Measurements from ENCODE around the gene MYPN.

The MYPN gene

GRCh38 chr10:68108653-68109052, 635 bp upstream of the MYPN start:
- Histone ChIP-seq H2AK5ac (ENCODE audit: low read length, severe bottlenecking) (peak overlapping the region; percentile 16), H3K23ac (ENCODE audit: low read length in 2 of 2) (no peak overlapping the region), H4K8ac (ENCODE audit: low read length) (no peak overlapping the region), H3K27ac (ENCODE audit: low read length, poor library complexity, severe bottlenecking) (no peak overlapping the region), H3K4me2 (ENCODE audit: low read length, poor library complexity, severe bottlenecking) (no peak overlapping the region), H3K14ac (ENCODE audit: low read length in 2 of 2) (no peak overlapping the region), H2BK120ac (ENCODE audit: low read depth, low read length) (no peak overlapping the region), H2AFZ (ENCODE audit: low read depth, low read length) (no peak overlapping the region), H3K18ac (ENCODE audit: low read depth in 1 of 2, low read length in 2 of 2) (no peak overlapping the region), H2BK5ac (ENCODE audit: low read depth, low read length, poor library complexity, severe bottlenecking) (no peak overlapping the region), H2BK15ac (ENCODE audit: low read depth, poor library complexity, severe bottlenecking) (no peak overlapping the region), H3K9me3 (ENCODE audit: control insufficient read depth, low read length) (no peaks in the 10 kb centered on the region), H3K9ac (ENCODE audit: low read length) (no peak overlapping the region), H4K91ac (ENCODE audit: low read length) (no peak overlapping the region), H3K36me3 (ENCODE audit: control insufficient read depth in 1 of 2, insufficient read depth in 2 of 2, low read depth in 1 of 2, low read length in 2 of 2) (no peaks in the 10 kb centered on the region), H3K4me3 (ENCODE audit: insufficient read depth in 1 of 2, low read depth in 1 of 2, low read length in 2 of 2) (no peak overlapping the region), H3K4ac (ENCODE audit: low read depth in 1 of 2, low read length in 2 of 2) (no peak overlapping the region), H2BK12ac (ENCODE audit: low read length in 2 of 2) (no peak overlapping the region), H3K4me1 (ENCODE audit: control insufficient read depth, insufficient read depth, low read depth, low read length) (peaks cover 6% of the 10 kb centered on the region), H3K79me1 (replicated peaks; ENCODE audit: low read length, poor library complexity, severe bottlenecking) (no peaks in the 10 kb centered on the region), H3K27me3 (ENCODE audit: control insufficient read depth in 1 of 2, insufficient read depth in 1 of 2, low read length in 2 of 2) (no peaks in the 10 kb centered on the region)
- 96% methylated on average over 11 of the region's 11 CpGs for WGBS
- DNase-seq = no peak

DNA sequence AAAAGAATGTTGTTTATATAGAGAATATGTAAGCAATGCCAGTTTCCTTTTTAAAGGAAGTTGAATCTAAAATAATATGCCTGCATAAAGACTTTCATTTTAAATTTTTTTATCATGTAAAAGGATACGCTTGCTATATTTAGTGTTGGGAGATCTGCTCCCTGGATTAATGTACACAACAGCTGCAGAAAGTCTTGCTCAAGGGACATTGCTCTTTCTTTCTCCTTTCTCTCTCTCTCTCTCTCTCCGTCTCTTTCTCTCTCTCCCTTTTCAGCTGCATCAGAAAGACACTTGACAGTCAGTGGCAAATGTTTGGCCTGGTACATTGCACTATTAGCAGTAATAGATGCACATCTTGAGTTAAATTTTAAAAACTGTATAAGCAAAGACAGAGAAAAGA, 739 bp downstream of the MYPN start:
- Histone ChIP-seq H4K8ac (ENCODE audit: low read length) (no peak overlapping the region), H4K91ac (ENCODE audit: low read length) (no peak overlapping the region), H3K9me3 (ENCODE audit: control insufficient read depth, low read length) (no peaks in the 10 kb centered on the region), H3K4me3 (ENCODE audit: insufficient read depth in 1 of 2, low read depth in 1 of 2, low read length in 2 of 2) (no peak overlapping the region), H3K23ac (ENCODE audit: low read length in 2 of 2) (no peak overlapping the region), H3K4me2 (ENCODE audit: low read length, poor library complexity, severe bottlenecking) (no peak overlapping the region), H3K36me3 (ENCODE audit: control insufficient read depth in 1 of 2, insufficient read depth in 2 of 2, low read depth in 1 of 2, low read length in 2 of 2) (no peaks in the 10 kb centered on the region), H3K14ac (ENCODE audit: low read length in 2 of 2) (no peak overlapping the region), H3K27ac (ENCODE audit: low read length, poor library complexity, severe bottlenecking) (no peak overlapping the region), H2BK12ac (ENCODE audit: low read length in 2 of 2) (no peak overlapping the region), H2BK120ac (ENCODE audit: low read depth, low read length) (no peak overlapping the region), H3K9ac (ENCODE audit: low read length) (no peak overlapping the region), H2BK15ac (ENCODE audit: low read depth, poor library complexity, severe bottlenecking) (no peak overlapping the region), H3K79me1 (replicated peaks; ENCODE audit: low read length, poor library complexity, severe bottlenecking) (no peaks in the 10 kb centered on the region), H3K4ac (ENCODE audit: low read depth in 1 of 2, low read length in 2 of 2) (no peak overlapping the region), H2AFZ (ENCODE audit: low read depth, low read length) (no peak overlapping the region), H2AK5ac (ENCODE audit: low read length, severe bottlenecking) (no peak overlapping the region), H3K18ac (ENCODE audit: low read depth in 1 of 2, low read length in 2 of 2) (no peak overlapping the region), H3K27me3 (ENCODE audit: control insufficient read depth in 1 of 2, insufficient read depth in 1 of 2, low read length in 2 of 2) (no peaks in the 10 kb centered on the region), H3K4me1 (ENCODE audit: control insufficient read depth, insufficient read depth, low read depth, low read length) (peaks cover 6% of the 10 kb centered on the region), H2BK5ac (ENCODE audit: low read depth, low read length, poor library complexity, severe bottlenecking) (no peak overlapping the region)
- DNase-seq = peak; percentile 25
- 100% methylated on average over 1 of the region's 2 CpGs for WGBS

DNA sequence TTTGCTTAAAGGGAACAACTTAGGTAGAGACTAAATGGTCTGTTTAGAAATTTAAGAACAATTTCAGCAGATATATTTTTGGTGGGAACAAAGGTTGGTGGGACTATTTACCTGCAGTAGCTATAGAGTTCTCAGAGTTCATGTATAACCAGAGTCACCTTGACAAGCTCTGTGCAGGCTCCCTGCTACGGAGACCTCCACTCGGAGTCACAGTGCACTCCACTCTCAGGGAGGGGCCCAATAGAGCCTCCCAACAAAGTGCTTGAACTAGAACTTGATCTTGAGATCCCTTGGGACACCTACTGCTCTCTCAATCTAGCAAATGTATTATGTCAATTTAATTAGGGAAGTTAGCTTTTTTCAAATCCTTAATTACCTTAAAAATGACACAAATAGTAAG, 2.3 kb downstream of the MYPN start:
- no peak overlapping the region for H2BK5ac ChIP-seq (ENCODE audit: low read depth, low read length, poor library complexity, severe bottlenecking)
- H4K8ac ChIP-seq (ENCODE audit: low read length) = no peak overlapping the region
- H3K79me1 ChIP-seq (replicated peaks; ENCODE audit: low read length, poor library complexity, severe bottlenecking) = no peaks in the 10 kb centered on the region
- H3K14ac ChIP-seq (ENCODE audit: low read length in 2 of 2) = no peak overlapping the region
- no peaks in the 10 kb centered on the region for H3K27me3 ChIP-seq (ENCODE audit: control insufficient read depth in 1 of 2, insufficient read depth in 1 of 2, low read length in 2 of 2)
- H3K9ac ChIP-seq (ENCODE audit: low read length) = no peak overlapping the region
- H2BK12ac ChIP-seq (ENCODE audit: low read length in 2 of 2) = no peak overlapping the region
- H4K91ac ChIP-seq (ENCODE audit: low read length) = no peak overlapping the region
- H3K4ac ChIP-seq (ENCODE audit: low read depth in 1 of 2, low read length in 2 of 2) = no peak overlapping the region
- 96% methylated on average over 2 of the region's 2 CpGs for WGBS
- no peak overlapping the region for H2AK5ac ChIP-seq (ENCODE audit: low read length, severe bottlenecking)
- H3K27ac ChIP-seq (ENCODE audit: low read length, poor library complexity, severe bottlenecking) = no peak overlapping the region
- H3K36me3 ChIP-seq (ENCODE audit: control insufficient read depth in 1 of 2, insufficient read depth in 2 of 2, low read depth in 1 of 2, low read length in 2 of 2) = no peaks in the 10 kb centered on the region
- no peak overlapping the region for H3K18ac ChIP-seq (ENCODE audit: low read depth in 1 of 2, low read length in 2 of 2)
- peaks cover 6% of the 10 kb centered on the region for H3K4me1 ChIP-seq (ENCODE audit: control insufficient read depth, insufficient read depth, low read depth, low read length)
- no peak overlapping the region for H3K4me3 ChIP-seq (ENCODE audit: insufficient read depth in 1 of 2, low read depth in 1 of 2, low read length in 2 of 2)
- H2BK120ac ChIP-seq (ENCODE audit: low read depth, low read length) = no peak overlapping the region
- H3K9me3 ChIP-seq (ENCODE audit: control insufficient read depth, low read length) = no peaks in the 10 kb centered on the region
- H3K4me2 ChIP-seq (ENCODE audit: low read length, poor library complexity, severe bottlenecking) = no peak overlapping the region
- no peak overlapping the region for H3K23ac ChIP-seq (ENCODE audit: low read length in 2 of 2)
- H2BK15ac ChIP-seq (ENCODE audit: low read depth, poor library complexity, severe bottlenecking) = no peak overlapping the region
- H2AFZ ChIP-seq (ENCODE audit: low read depth, low read length) = no peak overlapping the region
- no peak for DNase-seq

- no peak overlapping the region for H3K9ac ChIP-seq (ENCODE audit: low read length)
- no peak overlapping the region for H2AK5ac ChIP-seq (ENCODE audit: low read length, severe bottlenecking)
- no peaks in the 10 kb centered on the region for H3K27me3 ChIP-seq (ENCODE audit: control insufficient read depth in 1 of 2, insufficient read depth in 1 of 2, low read length in 2 of 2)
- H3K4me3 ChIP-seq (ENCODE audit: insufficient read depth in 1 of 2, low read depth in 1 of 2, low read length in 2 of 2) = no peak overlapping the region
- no CpG with 5 or more reads among the region's 1 CpG for WGBS
- H4K8ac ChIP-seq (ENCODE audit: low read length) = no peak overlapping the region
- DNase-seq = no peak
- H3K4me1 ChIP-seq (ENCODE audit: control insufficient read depth, insufficient read depth, low read depth, low read length) = peaks cover 3% of the 10 kb centered on the region
- H3K4me2 ChIP-seq (ENCODE audit: low read length, poor library complexity, severe bottlenecking) = no peak overlapping the region
- H3K9me3 ChIP-seq (ENCODE audit: control insufficient read depth, low read length) = no peaks in the 10 kb centered on the region
- no peak overlapping the region for H3K14ac ChIP-seq (ENCODE audit: low read length in 2 of 2)
- no peak overlapping the region for H4K91ac ChIP-seq (ENCODE audit: low read length)
- no peak overlapping the region for H2BK120ac ChIP-seq (ENCODE audit: low read depth, low read length)
- H2BK12ac ChIP-seq (ENCODE audit: low read length in 2 of 2) = no peak overlapping the region
- no peak overlapping the region for H2BK15ac ChIP-seq (ENCODE audit: low read depth, poor library complexity, severe bottlenecking)
- H3K23ac ChIP-seq (ENCODE audit: low read length in 2 of 2) = no peak overlapping the region
- no peak overlapping the region for H3K4ac ChIP-seq (ENCODE audit: low read depth in 1 of 2, low read length in 2 of 2)
- H3K79me1 ChIP-seq (replicated peaks; ENCODE audit: low read length, poor library complexity, severe bottlenecking) = no peaks in the 10 kb centered on the region
- no peak overlapping the region for H3K27ac ChIP-seq (ENCODE audit: low read length, poor library complexity, severe bottlenecking)
- H2AFZ ChIP-seq (ENCODE audit: low read depth, low read length) = no peak overlapping the region
- no peaks in the 10 kb centered on the region for H3K36me3 ChIP-seq (ENCODE audit: control insufficient read depth in 1 of 2, insufficient read depth in 2 of 2, low read depth in 1 of 2, low read length in 2 of 2)
- H3K18ac ChIP-seq (ENCODE audit: low read depth in 1 of 2, low read length in 2 of 2) = no peak overlapping the region
- no peak overlapping the region for H2BK5ac ChIP-seq (ENCODE audit: low read depth, low read length, poor library complexity, severe bottlenecking)
These were observed 3.5 kb downstream of the MYPN start for GRCh38 chr10:68112837-68113236.
